HFFc6 (cell line): ENCODE data around the gene ZNF439. TPM values are rescaled to one million over a fixed set of nuclear protein-coding genes. Genes with fewer than 3 reads are reported as not detected.
"Not testable (repeated sequence)": the region's sequence is repeated elsewhere in the genome, so short reads cannot be mapped to it uniquely, and the experiment has no call there.

Experiments used
- DNase-seq: peaks from one replicate; pipeline ENCODE4 v3.0.0-alpha.2; 2018
- H3K27ac Mint-ChIP-seq: 2 replicates; pipeline ENCODE4 v1.8.0; 2020; ENCODE audit warnings: mild to moderate bottlenecking, mixed read lengths
- H3K27me3 Mint-ChIP-seq: 2 replicates; pipeline ENCODE4 v1.8.0; 2021; ENCODE audit warnings: mild to moderate bottlenecking, moderate library complexity, mixed read lengths; ENCODE audit not compliant: insufficient read depth
- H3K36me3 Mint-ChIP-seq: 2 replicates; pipeline ENCODE4 v1.8.0; 2021; ENCODE audit warnings: low read depth, mixed read lengths
- H3K4me1 Mint-ChIP-seq: 2 replicates; pipeline ENCODE4 v1.8.0; 2020; ENCODE audit warnings: low read depth, mixed read lengths
- H3K4me3 Mint-ChIP-seq: 2 replicates; pipeline ENCODE4 v1.8.0; 2020; ENCODE audit warnings: mild to moderate bottlenecking, moderate library complexity, mixed read lengths
- H3K9me3 Mint-ChIP-seq: 2 replicates; pipeline ENCODE4 v1.8.0; 2020; ENCODE audit warnings: mild to moderate bottlenecking, mixed read lengths
- total RNA-seq, 6 experiments: library from RNA; stranded (reverse); fragmentation: NEBNext Ultra II Directional; extraction: Animal tissue kit (Norgen Biotek cat#: 25700); gene quantifications; 2 replicates in 1 of 6; 3 replicates in 5 of 6; pipeline ENCODE4 v1.2.3, GENCODE V29; 2021
- TF ChIP-seq, protein P1 (sequence below): fragments of 200-600 bp; sonication (generic); IDR thresholded peaks from 2 replicates; pipeline ENCODE4 v1.5.0; 2021; ENCODE audit warnings: antibody characterized with exemption, mild to moderate bottlenecking

The ZNF439 gene
- total RNA-seq, 6 experiments from 2014 or later, result 0.71 to 1.7 (median 0.92) TPM

DNA sequence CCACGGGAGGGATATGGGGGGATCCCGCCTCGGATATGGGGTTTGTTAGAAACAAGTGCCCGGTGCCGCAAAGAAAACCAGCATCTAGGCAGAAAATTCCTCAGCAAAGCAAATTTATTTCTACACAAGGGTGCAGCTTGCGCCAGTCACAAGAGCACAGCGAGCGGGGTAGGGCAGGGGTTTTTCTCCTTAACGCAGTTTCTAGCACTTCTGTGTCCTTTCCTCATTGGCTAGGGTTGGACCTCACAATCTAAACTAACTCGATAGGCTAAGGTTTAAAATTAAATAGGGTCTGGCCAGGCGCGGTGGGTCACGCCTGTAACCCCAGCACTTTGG is 33.9 kb upstream of the ZNF439 start:
- H3K9me3 Mint-ChIP-seq, result peaks cover 23% of the 10 kb centered on the region
- H3K4me3 Mint-ChIP-seq, result peak overlapping the region; percentile 91
- H3K27ac Mint-ChIP-seq, result peak overlapping the region; percentile 45; the same call in 1 of the 2 replicates
- DNase-seq, result no peak
- H3K27me3 Mint-ChIP-seq, result no peaks in the 10 kb centered on the region; the same call in 1 of the 2 replicates
- TF ChIP-seq, protein P1, sequence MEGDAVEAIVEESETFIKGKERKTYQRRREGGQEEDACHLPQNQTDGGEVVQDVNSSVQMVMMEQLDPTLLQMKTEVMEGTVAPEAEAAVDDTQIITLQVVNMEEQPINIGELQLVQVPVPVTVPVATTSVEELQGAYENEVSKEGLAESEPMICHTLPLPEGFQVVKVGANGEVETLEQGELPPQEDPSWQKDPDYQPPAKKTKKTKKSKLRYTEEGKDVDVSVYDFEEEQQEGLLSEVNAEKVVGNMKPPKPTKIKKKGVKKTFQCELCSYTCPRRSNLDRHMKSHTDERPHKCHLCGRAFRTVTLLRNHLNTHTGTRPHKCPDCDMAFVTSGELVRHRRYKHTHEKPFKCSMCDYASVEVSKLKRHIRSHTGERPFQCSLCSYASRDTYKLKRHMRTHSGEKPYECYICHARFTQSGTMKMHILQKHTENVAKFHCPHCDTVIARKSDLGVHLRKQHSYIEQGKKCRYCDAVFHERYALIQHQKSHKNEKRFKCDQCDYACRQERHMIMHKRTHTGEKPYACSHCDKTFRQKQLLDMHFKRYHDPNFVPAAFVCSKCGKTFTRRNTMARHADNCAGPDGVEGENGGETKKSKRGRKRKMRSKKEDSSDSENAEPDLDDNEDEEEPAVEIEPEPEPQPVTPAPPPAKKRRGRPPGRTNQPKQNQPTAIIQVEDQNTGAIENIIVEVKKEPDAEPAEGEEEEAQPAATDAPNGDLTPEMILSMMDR, result no peak
- H3K36me3 Mint-ChIP-seq, result peaks cover 33% of the 10 kb centered on the region
- peaks cover 17% of the 10 kb centered on the region for H3K4me1 Mint-ChIP-seq

DNA sequence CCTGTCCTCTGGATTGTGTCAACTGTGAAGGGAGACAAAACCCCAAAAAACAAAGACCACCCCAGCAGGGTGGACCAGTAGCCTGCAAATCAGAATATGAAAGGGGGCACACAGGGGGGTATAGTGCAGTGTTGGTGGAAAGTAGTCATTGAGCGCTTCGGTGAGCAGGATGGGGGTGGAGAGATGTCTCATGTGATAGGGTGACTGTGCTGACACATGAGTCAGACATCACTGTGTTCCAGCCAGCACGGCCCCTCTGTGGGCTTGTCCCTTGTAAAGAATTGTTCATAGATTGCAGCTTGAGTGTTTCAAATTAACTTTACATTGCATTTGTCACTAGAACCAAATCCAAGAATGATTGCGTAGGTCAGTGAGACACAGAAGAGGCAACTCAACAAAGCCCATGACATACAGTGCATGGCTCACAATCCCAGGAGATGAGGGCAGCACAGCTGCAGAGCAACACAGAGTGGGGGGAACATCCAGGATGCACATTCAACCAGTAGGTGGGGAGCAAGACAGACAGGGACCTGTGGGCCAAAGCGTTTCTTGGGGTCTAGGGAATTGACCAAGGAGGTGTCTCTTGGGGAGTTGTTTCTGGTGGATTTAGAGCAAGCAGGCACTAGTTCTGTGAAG is 26.9 kb upstream of the ZNF439 start:
- DNase-seq, result peak; percentile 7
- Mint-ChIP-seq H3K27me3 (no peaks in the 10 kb centered on the region; the same call in 1 of the 2 replicates), H3K36me3 (peaks cover 51% of the 10 kb centered on the region), H3K4me3 (peak overlapping the region; percentile 28), H3K27ac (peak overlapping the region; percentile 48), H3K4me1 (peaks cover 20% of the 10 kb centered on the region), H3K9me3 (peaks cover 21% of the 10 kb centered on the region)
- TF ChIP-seq, protein P1, result no peak

DNA sequence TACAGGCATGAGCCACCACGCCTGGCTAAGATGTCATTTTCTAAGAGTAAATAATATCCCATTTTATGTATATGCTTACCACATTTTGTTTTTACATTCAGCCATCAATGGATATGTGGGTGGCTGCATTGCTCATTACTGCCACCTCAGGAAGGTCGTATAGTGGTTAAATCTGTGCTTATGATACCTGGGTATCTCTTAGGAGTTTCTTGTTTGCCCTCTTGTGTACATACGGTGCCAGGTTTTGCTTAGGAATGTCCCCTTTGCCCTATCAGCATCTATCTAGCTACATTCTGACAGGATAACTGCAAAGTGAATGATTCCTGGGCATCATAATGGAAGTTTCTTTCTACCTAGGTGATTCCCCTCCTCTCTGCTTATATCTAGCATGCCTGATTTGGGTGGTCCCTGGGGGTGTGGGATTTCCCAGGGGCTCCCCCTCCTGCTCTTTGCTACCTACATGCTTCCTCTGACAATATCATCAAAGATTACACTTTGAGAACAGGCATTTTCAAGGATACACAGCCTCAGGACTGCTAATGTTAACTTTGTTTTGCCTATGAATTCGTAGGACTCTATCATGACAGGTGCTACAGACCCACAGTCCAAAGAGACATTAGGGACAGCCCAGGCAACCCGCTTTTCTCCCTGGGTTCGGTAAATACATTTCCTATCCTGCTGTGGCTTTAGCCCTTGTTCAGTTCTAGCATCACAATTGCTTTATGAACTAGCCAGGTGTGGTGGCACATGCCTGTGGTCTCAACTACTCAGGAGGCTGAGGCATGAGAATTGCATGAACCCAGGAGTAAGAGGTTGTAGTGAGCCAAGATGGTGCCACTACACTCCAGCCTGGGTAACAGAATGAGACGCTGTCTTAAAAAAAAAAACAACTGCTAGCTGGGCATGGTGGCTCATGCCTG is 19.3 kb upstream of the ZNF439 start:
- TF ChIP-seq, protein P1, result 0 out of 2 replicates have a peak, but pooled peaks have one; percentile 6
- H3K9me3 Mint-ChIP-seq, result peaks cover 85% of the 10 kb centered on the region
- H3K36me3 Mint-ChIP-seq, result peaks cover 85% of the 10 kb centered on the region

DNA sequence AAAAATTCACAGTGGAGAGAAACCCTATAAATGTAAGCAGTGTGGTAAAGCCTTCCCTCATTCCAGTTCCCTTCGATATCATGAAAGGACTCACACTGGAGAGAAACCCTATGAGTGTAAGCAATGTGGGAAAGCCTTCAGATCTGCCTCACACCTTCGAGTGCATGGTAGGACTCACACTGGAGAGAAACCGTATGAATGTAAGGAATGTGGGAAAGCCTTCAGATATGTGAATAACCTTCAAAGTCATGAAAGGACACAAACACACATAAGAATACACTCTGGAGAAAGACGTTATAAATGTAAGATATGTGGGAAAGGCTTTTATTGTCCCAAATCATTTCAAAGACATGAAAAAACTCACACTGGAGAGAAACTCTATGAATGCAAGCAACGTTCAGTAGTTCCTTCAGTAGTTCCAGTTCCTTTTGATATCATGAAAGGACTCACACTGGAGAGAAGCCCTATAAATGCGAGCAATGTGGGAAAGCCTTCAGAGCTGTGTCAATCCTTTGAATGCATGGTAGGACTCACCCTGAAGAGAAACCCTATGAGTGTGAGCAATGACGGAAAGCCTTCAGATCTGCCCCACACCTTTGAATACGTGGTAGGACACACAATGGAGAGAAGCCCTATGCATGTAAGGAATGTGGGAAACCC is 16.1 kb upstream of the ZNF439 start:
- TF ChIP-seq, protein P1, result no peak
- DNase-seq, result no peak
- peaks cover 93% of the 10 kb centered on the region for H3K9me3 Mint-ChIP-seq
- no peaks in the 10 kb centered on the region; the same call in 1 of the 2 replicates for H3K27me3 Mint-ChIP-seq
- no peak overlapping the region for H3K27ac Mint-ChIP-seq
- H3K36me3 Mint-ChIP-seq, result peaks cover 81% of the 10 kb centered on the region
- no peaks in the 10 kb centered on the region for H3K4me1 Mint-ChIP-seq
- H3K4me3 Mint-ChIP-seq, result no peak overlapping the region; the same call in 1 of the 2 replicates

More for the DNA sequence above, 19.3 kb upstream of the ZNF439 start:
- H3K4me1 Mint-ChIP-seq, H3K27me3 Mint-ChIP-seq, DNase-seq, H3K4me3 Mint-ChIP-seq, H3K27ac Mint-ChIP-seq: not testable (repeated sequence)

DNA sequence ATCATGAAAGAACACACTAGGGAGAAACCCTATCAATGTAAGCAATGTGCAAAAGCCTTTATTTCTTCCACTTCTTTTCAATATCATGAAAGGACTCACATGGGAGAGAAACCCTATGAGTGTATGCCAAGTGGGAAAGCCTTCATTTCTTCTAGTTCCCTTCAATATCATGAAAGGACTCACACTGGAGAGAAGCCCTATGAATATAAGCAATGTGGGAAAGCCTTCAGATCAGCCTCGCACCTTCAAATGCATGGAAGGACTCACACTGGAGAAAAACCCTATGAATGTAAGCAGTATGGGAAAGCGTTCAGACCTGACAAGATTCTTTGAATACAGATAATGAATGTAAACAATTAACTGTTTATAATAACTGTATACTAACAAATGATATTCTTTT is 15.0 kb upstream of the ZNF439 start:
- no peak overlapping the region for H3K27ac Mint-ChIP-seq
- no peak overlapping the region for H3K4me3 Mint-ChIP-seq
- H3K27me3 Mint-ChIP-seq, result no peaks in the 10 kb centered on the region; the same call in 1 of the 2 replicates
- TF ChIP-seq, protein P1, result no peak
- H3K9me3 Mint-ChIP-seq, result peaks cover 84% of the 10 kb centered on the region
- no peak for DNase-seq
- peaks cover 72% of the 10 kb centered on the region for H3K36me3 Mint-ChIP-seq
- no peaks in the 10 kb centered on the region for H3K4me1 Mint-ChIP-seq

DNA sequence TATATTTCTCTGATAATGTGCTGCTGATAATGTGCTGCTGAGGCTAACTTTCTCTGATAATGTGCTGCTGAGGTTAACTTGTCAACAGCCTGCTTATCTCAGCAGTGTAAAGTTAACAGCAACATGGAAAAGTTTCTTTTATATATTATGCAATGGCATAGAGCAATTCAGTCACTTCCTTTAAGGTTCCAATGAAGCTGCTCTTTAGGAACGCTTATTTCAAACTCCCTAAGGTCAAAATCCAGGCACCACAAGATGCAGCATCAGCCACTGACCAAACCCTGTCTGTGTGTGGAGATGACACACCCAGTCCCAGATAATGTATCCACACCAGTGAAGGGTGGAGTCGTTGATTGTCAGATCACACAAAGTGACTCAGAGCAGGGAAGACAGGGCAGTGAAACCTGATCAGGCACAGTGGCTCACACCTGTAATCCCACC is 12.9 kb upstream of the ZNF439 start:
- H3K27me3 Mint-ChIP-seq, DNase-seq, H3K27ac Mint-ChIP-seq, H3K4me3 Mint-ChIP-seq, H3K4me1 Mint-ChIP-seq: not testable (repeated sequence)
- peaks cover 57% of the 10 kb centered on the region for H3K36me3 Mint-ChIP-seq
- H3K9me3 Mint-ChIP-seq, result peaks cover 66% of the 10 kb centered on the region
